K562 (cell line): ENCODE data around the gene DCUN1D1. TPM values are rescaled to one million over a fixed set of nuclear protein-coding genes. Genes with fewer than 3 reads are reported as not detected.

Experiments used
- AFF4 ChIP-seq: sonication (generic); formaldehyde crosslinking; IDR thresholded peaks from 2 replicates; pipeline ENCODE4 v1.8.0; 2023; ENCODE audit warnings: mild to moderate bottlenecking, missing genetic modification reagents
- BHLHE40 ChIP-seq: IDR thresholded peaks from 2 replicates; pipeline ENCODE4 v1.6.1; 2011; ENCODE audit warnings: low read length, improper control_type of control experiment
- C11orf30 ChIP-seq: fragments of 450-650 bp; IDR thresholded peaks from 2 replicates; pipeline ENCODE4 v1.6.1; 2016; ENCODE audit warnings: low read depth, mild to moderate bottlenecking
- CEBPG ChIP-seq, 3 experiments: fragments of 200-800 bp in 1 of 3; sonication (Bioruptor generic) in 1 of 3; sonication (generic) in 1 of 3; formaldehyde crosslinking in 1 of 3; IDR thresholded peaks in 2 of 3; conservative IDR thresholded peaks in 1 of 3; 2 replicates each; pipeline versions ENCODE4 v1.6.1 to v1.8.0; 2016 to 2022; ENCODE audit warnings: missing compliant biosample characterization in 2 of 3, missing genetic modification characterization in 2 of 3, mild to moderate bottlenecking in 1 of 3, missing genetic modification reagents in 1 of 3
- CHAMP1 ChIP-seq: fragments of 450-650 bp; IDR thresholded peaks from 2 replicates; pipeline ENCODE4 v1.6.1; 2016; ENCODE audit warnings: mild to moderate bottlenecking
- DACH1 ChIP-seq: fragments of 450-650 bp; IDR thresholded peaks from 2 replicates; pipeline ENCODE4 v1.6.1; 2018; ENCODE audit not compliant: partially characterized antibody
- ETV5 ChIP-seq: sonication (generic); formaldehyde crosslinking; IDR thresholded peaks from 2 replicates; pipeline ENCODE4 v1.4.0; 2020; ENCODE audit warnings: low read depth, mild to moderate bottlenecking, missing genetic modification reagents
- FUS ChIP-seq: fragments of 200-400 bp; formaldehyde crosslinking; optimal IDR thresholded peaks from 2 replicates; pipeline ENCODE3; 2017; ENCODE audit warnings: low read depth, low read length
- HMGXB4 ChIP-seq: sonication (generic); formaldehyde crosslinking; IDR thresholded peaks from 2 replicates; pipeline ENCODE4 v1.8.1; 2023; ENCODE audit warnings: mild to moderate bottlenecking, missing genetic modification reagents
- HOXB6 ChIP-seq: fragments of 250-450 bp; sonication (Bioruptor Pico); IDR thresholded peaks from 2 replicates; pipeline ENCODE4 v1.5.1; 2022; ENCODE audit warnings: mild to moderate bottlenecking, borderline replicate concordance
- KDM2B ChIP-seq: fragments of 250-450 bp; sonication (Bioruptor Pico); IDR thresholded peaks from 2 replicates; pipeline ENCODE4 v1.8.0; 2021; ENCODE audit warnings: mild to moderate bottlenecking, moderate library complexity
- KDM4B ChIP-seq, 2 experiments: fragments of 450-650 bp in 1 of 2; sonication (generic) in 1 of 2; IDR thresholded peaks; 2 replicates each; pipeline ENCODE4 v1.6.1; 2016 to 2017; ENCODE audit warnings: borderline replicate concordance in 2 of 2, antibody characterized with exemption in 1 of 2, low read depth in 1 of 2, mild to moderate bottlenecking in 1 of 2
- NONO ChIP-seq, 2 experiments: fragments of 200-400 bp in 1 of 2; fragments of 450-650 bp in 1 of 2; formaldehyde crosslinking in 1 of 2; IDR thresholded peaks; 2 replicates each; pipeline ENCODE4 v1.6.1; 2017; ENCODE audit warnings: low read depth in 2 of 2, mild to moderate bottlenecking in 2 of 2, moderate library complexity in 2 of 2, low read length in 1 of 2
- POLR2AphosphoS2 ChIP-seq: IDR thresholded peaks from 2 replicates; pipeline ENCODE4 v1.6.1; 2012; ENCODE audit warnings: low read length, improper control_type of control experiment
- POLR2G ChIP-seq: fragments of 200-400 bp; formaldehyde crosslinking; IDR thresholded peaks from 2 replicates; pipeline ENCODE4 v1.6.1; 2017; ENCODE audit warnings: low read depth, mild to moderate bottlenecking, antibody characterized with exemption, low read length, moderate library complexity
- RNF2 ChIP-seq: sonication (generic); IDR thresholded peaks from 2 replicates; pipeline ENCODE4 v1.6.1; 2016
- RUNX1 ChIP-seq: sonication (generic); IDR thresholded peaks from 2 replicates; pipeline ENCODE4 v1.6.1; 2016; ENCODE audit warnings: antibody characterized with exemption, low read depth
- SUPT5H ChIP-seq: fragments of 450-650 bp; IDR thresholded peaks from 2 replicates; pipeline ENCODE4 v1.6.1; 2016
- ZNF217 ChIP-seq: sonication (generic); formaldehyde crosslinking; IDR thresholded peaks from 2 replicates; pipeline ENCODE4 v1.8.0; 2022; ENCODE audit warnings: mild to moderate bottlenecking, missing genetic modification reagents
- polyA plus RNA-seq, 8 experiments: library from polyadenylated mRNA; depleted of rRNA in 4 of 8; stranded (reverse) in 5 of 8; unstranded in 3 of 8; fragments of >200 nt; fragmentation: Nextera tagmentation in 2 of 8; fragmentation: Illumina TruSeq in 1 of 8; extraction: Ambion mirVana in 2 of 8; extraction: Trizol in 1 of 8; gene quantifications; 2 replicates each; pipeline versions ENCODE4 v1.2.1 to v1.2.3, GENCODE V29; 2011 to 2014; ENCODE audit warnings: inconsistent platforms in 1 of 8, missing spikeins in 1 of 8
- total RNA-seq, 7 experiments: library from RNA; depleted of rRNA in 6 of 7; stranded (reverse); fragments of >200 nt in 6 of 7; fragmentation: Illumina TruSeq in 2 of 7; extraction: Trizol in 2 of 7; gene quantifications; 2 replicates each; pipeline versions ENCODE4 v1.2.1 to v1.2.3, GENCODE V29; 2011 to 2021; ENCODE audit warnings: low replicate concordance in 1 of 7

DCUN1D1 gene
- total and polyA plus RNA-seq, 9 of the 15 experiments (the other 6 are each of a cell fraction or from before 2014, with no cell fraction given), result 11.4 to 46.8 (median 28.2) TPM

GRCh38 chr3:182937293-182938051, 42.9 kb downstream of the DCUN1D1 start (continued):
- TF ChIP-seq CHAMP1 (peak; percentile 66; the same call in 1 of the 2 replicates), NONO (IDR thresholded peaks at IDR 0.05; ENCODE audit: low read depth in 2 of 2, low read length in 1 of 2) (no peak), SUPT5H (no peak), AFF4 (CRISPR knock-in tag) (no peak), ETV5 (CRISPR knock-in tag) (peak; percentile 74; the same call in 1 of the 2 replicates), POLR2AphosphoS2 (no peak), HOXB6 (CRISPR knock-in tag) (no peak), CEBPG (CRISPR knock-in tag; IDR thresholded peaks at IDR 0.05) (no peak), CEBPG (tag; conservative IDR thresholded peaks at IDR 0.05 in 1 of 2, IDR thresholded peaks at IDR 0.05 in 1 of 2) (0 out of 4 replicates have a peak, but pooled peaks of 1 of the 2 experiments have one; percentile 10), HMGXB4 (no peak), RUNX1 (peak; percentile 85; the same call in 1 of the 2 replicates), FUS (no peak), DACH1 (peak; percentile 95), KDM4B (IDR thresholded peaks at IDR 0.05; ENCODE audit: borderline replicate concordance in 2 of 2, low read depth in 1 of 2) (no peak), ZNF217 (CRISPR knock-in tag) (no peak), C11orf30 (no peak), RNF2 (peak; percentile 84), BHLHE40 (no peak), POLR2G (no peak), KDM2B (CRISPR knock-in tag) (no peak)
